Measurements from ENCODE around the gene TAS2R41. TPM values are rescaled to one million over a fixed set of nuclear protein-coding genes. Genes with fewer than 3 reads are reported as not detected.

TAS2R41 gene
- total RNA-seq, 2 donors from 2014 or later: not detected

GRCh38 chr7:143449793-143450192 lies 27.9 kb upstream of the TAS2R41 start:
- Histone ChIP-seq H3K27me3 (no peaks in the 10 kb centered on the region), H3K27ac (no peak overlapping the region), H3K4me3 (no peak overlapping the region), H3K36me3 (replicated peaks in 1 of 2; ENCODE audit: insufficient read depth in 1 of 2, low read depth in 2 of 2) (no peaks in the 10 kb centered on the region), H3K4me1 (no peaks in the 10 kb centered on the region), H3K9me3 (no peaks in the 10 kb centered on the region)
- intact Hi-C loops (cut with DNase I): no loop called here
- TF ChIP-seq CTCF (IDR thresholded peaks at IDR 0.05) (no peak), POLR2A (IDR thresholded peaks at IDR 0.05) (no peak)
- ATAC-seq: no peak
- no peak for DNase-seq
- 61 to 68% methylated on average over 3 of the region's 3 CpGs for WGBS, 2 donors

GRCh38 chr7:143451122-143451521 lies 26.6 kb upstream of the TAS2R41 start:
- no peak for ATAC-seq
- no peaks in the 10 kb centered on the region for H3K4me1 ChIP-seq
- no peaks in the 10 kb centered on the region for H3K9me3 ChIP-seq
- TF ChIP-seq CTCF (IDR thresholded peaks at IDR 0.05) (no peak), POLR2A (IDR thresholded peaks at IDR 0.05) (no peak)
- intact Hi-C loops (cut with DNase I): no loop called here
- no peak for DNase-seq
- H3K4me3 ChIP-seq: no peak overlapping the region
- H3K36me3 ChIP-seq (replicated peaks in 1 of 2; ENCODE audit: insufficient read depth in 1 of 2, low read depth in 2 of 2): no peaks in the 10 kb centered on the region
- no peak overlapping the region for H3K27ac ChIP-seq
- no peaks in the 10 kb centered on the region for H3K27me3 ChIP-seq

GRCh38 chr7:143451746-143452145 lies 25.9 kb upstream of the TAS2R41 start:
- H3K36me3 ChIP-seq (replicated peaks in 1 of 2; ENCODE audit: insufficient read depth in 1 of 2, low read depth in 2 of 2): no peaks in the 10 kb centered on the region
- no peaks in the 10 kb centered on the region for H3K4me1 ChIP-seq
- TF ChIP-seq CTCF (IDR thresholded peaks at IDR 0.05) (no peak), POLR2A (IDR thresholded peaks at IDR 0.05) (no peak)
- no peak overlapping the region for H3K27ac ChIP-seq
- WGBS, 2 donors: 28 to 67% methylated on average over 1 of the region's 1 CpG
- no peaks in the 10 kb centered on the region for H3K9me3 ChIP-seq
- no peak for DNase-seq
- no peak for ATAC-seq
- H3K4me3 ChIP-seq: no peak overlapping the region
- H3K27me3 ChIP-seq: no peaks in the 10 kb centered on the region
- intact Hi-C loops (cut with DNase I): no loop called here

GRCh38 chr7:143452495-143452894 lies 25.2 kb upstream of the TAS2R41 start:
- Histone ChIP-seq H3K4me1 (no peaks in the 10 kb centered on the region), H3K27ac (no peak overlapping the region), H3K36me3 (replicated peaks in 1 of 2; ENCODE audit: insufficient read depth in 1 of 2, low read depth in 2 of 2) (no peaks in the 10 kb centered on the region), H3K4me3 (no peak overlapping the region), H3K27me3 (no peaks in the 10 kb centered on the region), H3K9me3 (no peaks in the 10 kb centered on the region)
- 73 to 82% methylated on average over 2 of the region's 2 CpGs for WGBS, 2 donors
- no peak for DNase-seq
- intact Hi-C loops (cut with DNase I): no loop called here
- TF ChIP-seq POLR2A (IDR thresholded peaks at IDR 0.05) (no peak), CTCF (IDR thresholded peaks at IDR 0.05) (no peak)
- ATAC-seq: no peak

GRCh38 chr7:143454091-143454680 lies 23.5 kb upstream of the TAS2R41 start:
- H3K4me3 ChIP-seq: no peak overlapping the region
- DNase-seq (no peak), ATAC-seq (no peak)
- H3K9me3 ChIP-seq: no peaks in the 10 kb centered on the region
- TF ChIP-seq POLR2A (IDR thresholded peaks at IDR 0.05) (no peak), CTCF (IDR thresholded peaks at IDR 0.05) (no peak)
- H3K4me1 ChIP-seq: no peaks in the 10 kb centered on the region
- H3K27ac ChIP-seq: no peak overlapping the region
- H3K36me3 ChIP-seq (replicated peaks in 1 of 2; ENCODE audit: insufficient read depth in 1 of 2, low read depth in 2 of 2): no peaks in the 10 kb centered on the region
- WGBS, 2 donors: 60 to 79% methylated on average over 1 of the region's 1 CpG
- H3K27me3 ChIP-seq: no peaks in the 10 kb centered on the region
- intact Hi-C loops (cut with DNase I): no loop called here

Data from body of pancreas (tissue), 4 donors.